Measurements from ENCODE around the gene PCP4. TPM values are rescaled to one million over a fixed set of nuclear protein-coding genes. Genes with fewer than 3 reads are reported as not detected.

The PCP4 gene
- polyA plus RNA-seq (2011; rRNA removed) = not detected in 2 replicates
- not detected in 2 replicates for polyA plus RNA-seq (2012; cell fraction: cytosol; rRNA removed)
- polyA plus RNA-seq (2012; cell fraction: nucleus; rRNA removed) = not detected in 2 replicates
- polyA plus RNA-seq (2017; fragmentation: RNase III; extraction: RNeasy Plus Mini Kit Qiagen cat#74134 plus additional on column Dnase treatment) = not detected in 3 replicates
- polyA minus RNA-seq (2011; rRNA and poly(A)+ RNA removed) = not detected in 2 replicates

DNA sequence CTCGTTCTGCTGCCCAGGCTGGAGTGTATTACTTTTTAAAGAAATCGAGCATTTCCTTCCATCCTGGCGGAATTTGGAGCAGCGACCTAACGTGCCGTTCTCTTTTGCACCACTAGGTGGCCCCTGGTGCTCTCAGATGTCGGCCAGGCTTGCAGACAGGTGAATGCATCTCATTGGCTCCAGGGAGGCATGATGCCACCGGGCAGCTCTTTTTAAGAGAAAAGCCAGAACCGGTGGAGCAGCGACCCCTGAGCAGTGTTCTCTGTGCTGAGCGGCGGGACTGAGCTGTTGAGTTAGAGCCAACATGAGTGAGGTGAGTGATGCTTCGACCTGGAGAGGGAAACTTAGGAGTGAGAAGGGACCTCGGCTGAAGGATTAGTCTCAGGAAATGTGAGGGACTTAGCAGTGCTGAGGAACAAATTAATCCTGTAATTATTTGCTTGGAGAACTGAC lies at the start of gene PCP4:
Gene PCP4 (plus strand): TSS at position 241 of the 453 bp plus-strand sequence. CDS start 64 bp downstream, at position 305.
- H3K4me2 ChIP-seq = no peak within 1 kb of the TSS
- 1% methylated on average over 10 of the region's 14 CpGs for WGBS (ENCODE audit: missing lambda C conversion rate)
- TF ChIP-seq MAX (IDR thresholded peaks at IDR 0.05) (no peak), HOXA7 (CRISPR knock-in tag; IDR thresholded peaks at IDR 0.05) (no peak), FOSB (CRISPR knock-in tag; IDR thresholded peaks at IDR 0.05) (no peak), TFCP2L1 (CRISPR knock-in tag; IDR thresholded peaks at IDR 0.05) (no peak), RNF2 (IDR thresholded peaks at IDR 0.05; ENCODE audit: borderline replicate concordance, low read depth) (no peak), SMC3 (IDR thresholded peaks at IDR 0.05) (peak; percentile 44; the same call in 2 of the 3 replicates), RAD21 (conservative IDR thresholded peaks at IDR 0.05 in 1 of 2, IDR thresholded peaks at IDR 0.05 in 1 of 2) (peak; percentile 48 to 63; a peak in 4 of 5 replicates)
- TF ChIP-seq, protein P1, sequence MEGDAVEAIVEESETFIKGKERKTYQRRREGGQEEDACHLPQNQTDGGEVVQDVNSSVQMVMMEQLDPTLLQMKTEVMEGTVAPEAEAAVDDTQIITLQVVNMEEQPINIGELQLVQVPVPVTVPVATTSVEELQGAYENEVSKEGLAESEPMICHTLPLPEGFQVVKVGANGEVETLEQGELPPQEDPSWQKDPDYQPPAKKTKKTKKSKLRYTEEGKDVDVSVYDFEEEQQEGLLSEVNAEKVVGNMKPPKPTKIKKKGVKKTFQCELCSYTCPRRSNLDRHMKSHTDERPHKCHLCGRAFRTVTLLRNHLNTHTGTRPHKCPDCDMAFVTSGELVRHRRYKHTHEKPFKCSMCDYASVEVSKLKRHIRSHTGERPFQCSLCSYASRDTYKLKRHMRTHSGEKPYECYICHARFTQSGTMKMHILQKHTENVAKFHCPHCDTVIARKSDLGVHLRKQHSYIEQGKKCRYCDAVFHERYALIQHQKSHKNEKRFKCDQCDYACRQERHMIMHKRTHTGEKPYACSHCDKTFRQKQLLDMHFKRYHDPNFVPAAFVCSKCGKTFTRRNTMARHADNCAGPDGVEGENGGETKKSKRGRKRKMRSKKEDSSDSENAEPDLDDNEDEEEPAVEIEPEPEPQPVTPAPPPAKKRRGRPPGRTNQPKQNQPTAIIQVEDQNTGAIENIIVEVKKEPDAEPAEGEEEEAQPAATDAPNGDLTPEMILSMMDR (IDR thresholded peaks at IDR 0.05) = peak; percentile 48
- TF ChIP-seq, protein P2, sequence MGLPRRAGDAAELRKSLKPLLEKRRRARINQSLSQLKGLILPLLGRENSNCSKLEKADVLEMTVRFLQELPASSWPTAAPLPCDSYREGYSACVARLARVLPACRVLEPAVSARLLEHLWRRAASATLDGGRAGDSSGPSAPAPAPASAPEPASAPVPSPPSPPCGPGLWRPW (IDR thresholded peaks at IDR 0.05) = no peak
- TF ChIP-seq, protein P3, sequence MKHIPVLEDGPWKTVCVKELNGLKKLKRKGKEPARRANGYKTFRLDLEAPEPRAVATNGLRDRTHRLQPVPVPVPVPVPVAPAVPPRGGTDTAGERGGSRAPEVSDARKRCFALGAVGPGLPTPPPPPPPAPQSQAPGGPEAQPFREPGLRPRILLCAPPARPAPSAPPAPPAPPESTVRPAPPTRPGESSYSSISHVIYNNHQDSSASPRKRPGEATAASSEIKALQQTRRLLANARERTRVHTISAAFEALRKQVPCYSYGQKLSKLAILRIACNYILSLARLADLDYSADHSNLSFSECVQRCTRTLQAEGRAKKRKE (CRISPR knock-in tag; IDR thresholded peaks at IDR 0.05; ENCODE audit: low read depth) = no peak
- no peaks in the 10 kb centered on the region for H3K4me1 ChIP-seq
- peak; percentile 13 to 36 for DNase-seq (ENCODE audit: low read depth in 1 of 2, low spot score in 1 of 2)
- ChIA-PET POLR2A (no interaction called here), CTCF (interaction anchor here (0.6 to 4.2 kb wide), 32 partner anchors 10 to 1248 kb away, joined by 3 to 23 read pairs (median 3); no protein-coding TSS in a partner anchor)
- no peaks in the 10 kb centered on the region for H3K9me3 ChIP-seq
- ATAC-seq = peak; percentile 30 to 79; a peak in 4 of 6 replicates
- no peak for FAIRE-seq
- no peak within 1 kb of the TSS for H3K4me3 ChIP-seq
- H3K27ac ChIP-seq = no peak within 1 kb of the TSS

DNA sequence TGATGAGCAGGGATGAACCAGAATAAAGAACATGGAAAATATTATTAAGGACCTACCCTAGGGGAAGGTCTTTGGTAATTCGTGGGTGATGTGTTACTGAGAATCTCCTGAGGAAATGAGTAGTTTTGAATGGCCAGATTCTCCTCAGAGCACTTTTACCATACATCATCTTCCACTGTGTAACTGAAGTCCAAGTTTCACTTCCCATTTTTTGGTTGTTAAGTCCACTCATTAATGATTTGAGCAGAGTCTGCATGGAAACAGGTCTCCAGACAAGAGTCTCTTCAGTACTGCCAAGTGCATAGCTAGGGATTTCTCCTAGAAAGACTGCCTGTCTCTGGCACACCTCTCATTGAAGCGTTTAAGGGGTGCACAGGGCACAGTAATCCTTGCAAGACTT lies 48.7 kb upstream of the PCP4 start:
- Histone ChIP-seq H3K4me1 (no peaks in the 10 kb centered on the region), H3K4me2 (no peak overlapping the region), H3K9me3 (no peaks in the 10 kb centered on the region), H3K27ac (no peak overlapping the region), H3K4me3 (no peak overlapping the region)
- DNase-seq (ENCODE audit: low read depth in 1 of 2, low spot score in 1 of 2) = no peak
- WGBS (ENCODE audit: missing lambda C conversion rate) = 0% methylated on average over 2 of the region's 2 CpGs
- no peak for TF ChIP-seq RNF2 (IDR thresholded peaks at IDR 0.05; ENCODE audit: borderline replicate concordance, low read depth)
- no peak for TF ChIP-seq POLR2AphosphoS2 (conservative IDR thresholded peaks at IDR 0.05; ENCODE audit: low read length)
- no peak for TF ChIP-seq MAZ (IDR thresholded peaks at IDR 0.05; ENCODE audit: borderline replicate concordance, low read depth, low read length)
- TF ChIP-seq RARB (CRISPR knock-in tag; IDR thresholded peaks at IDR 0.05) = no peak
- no peak for TF ChIP-seq HOXB13 (CRISPR knock-in tag; IDR thresholded peaks at IDR 0.05; ENCODE audit: low read depth)
- TF ChIP-seq CHD4 (IDR thresholded peaks at IDR 0.05; ENCODE audit: borderline replicate concordance) = no peak
- no peak for TF ChIP-seq BCL3 (IDR thresholded peaks at IDR 0.05)
- TF ChIP-seq HMGXB4 (CRISPR knock-in tag; IDR thresholded peaks at IDR 0.05; ENCODE audit: borderline replicate concordance) = no peak
- TF ChIP-seq HDAC2 (IDR thresholded peaks at IDR 0.05) = no peak
- no peak for TF ChIP-seq FOSB (CRISPR knock-in tag; IDR thresholded peaks at IDR 0.05)
- POLR2A ChIA-PET = no interaction called here
- CTCF ChIA-PET = no interaction called here
- FAIRE-seq = no peak
- ATAC-seq = no peak

Data from A549 (cell line).